HG03571 (cell line): ENCODE data around the gene OR5K2.

Source experiments
- ATAC-seq: cut with Tn5 transposase; IDR thresholded peaks from one replicate; pipeline ENCODE4 v1.9.1; 2021; ENCODE audit not compliant: unreplicated experiment

OR5K2 gene

GRCh38 chr3:98497381-98497780 is at the start of gene OR5K2:
Gene OR5K2 (plus strand): TSS chr3:98497681. CDS start chr3:98497681, 0 bp downstream.
- ATAC-seq, result no peak

GRCh38 chr3:98449606-98450193 is 47.8 kb upstream of the OR5K2 start:
- ATAC-seq, result no peak

GRCh38 chr3:98450372-98450771 is 47.1 kb upstream of the OR5K2 start:
- no peak for ATAC-seq

- ATAC-seq, result no peak
Measured at GRCh38 chr3:98453827-98454226, 43.7 kb upstream of the OR5K2 start.

GRCh38 chr3:98454929-98455328 is 42.6 kb upstream of the OR5K2 start:
- no peak for ATAC-seq

- ATAC-seq, result no peak
Measured at GRCh38 chr3:98457543-98457942, 39.9 kb upstream of the OR5K2 start.

- no peak for ATAC-seq
Measured at GRCh38 chr3:98460220-98460619, 37.3 kb upstream of the OR5K2 start.

GRCh38 chr3:98462901-98463300 is 34.6 kb upstream of the OR5K2 start, which contains the start of gene OR5K1:
Gene OR5K1 (plus strand): TSS chr3:98463201. CDS start chr3:98469577, 6,376 bp downstream.
- no peak for ATAC-seq

GRCh38 chr3:98482717-98483482 is 14.6 kb upstream of the OR5K2 start:
- no peak for ATAC-seq

- ATAC-seq, result no peak
Measured at GRCh38 chr3:98483626-98484025, 13.9 kb upstream of the OR5K2 start.

GRCh38 chr3:98500019-98500418 is 2.5 kb downstream of the OR5K2 start:
- no peak for ATAC-seq

GRCh38 chr3:98501270-98501669 is 3.8 kb downstream of the OR5K2 start:
- ATAC-seq, result no peak

- no peak for ATAC-seq
Measured at GRCh38 chr3:98501863-98502576, 4.5 kb downstream of the OR5K2 start.

- ATAC-seq, result no peak
Measured at GRCh38 chr3:98504539-98504938, 7.1 kb downstream of the OR5K2 start.

- ATAC-seq, result no peak
Measured at GRCh38 chr3:98508582-98508981, 11.1 kb downstream of the OR5K2 start.

- ATAC-seq, result no peak
Measured at GRCh38 chr3:98512576-98512975, 15.1 kb downstream of the OR5K2 start.

- ATAC-seq, result no peak
Measured at GRCh38 chr3:98513091-98513511, 15.6 kb downstream of the OR5K2 start.

GRCh38 chr3:98513736-98514135 is 16.3 kb downstream of the OR5K2 start:
- ATAC-seq, result no peak

- no peak for ATAC-seq
Measured at GRCh38 chr3:98514948-98515347, 17.5 kb downstream of the OR5K2 start.

- ATAC-seq, result no peak
Measured at GRCh38 chr3:98518816-98519215, 21.3 kb downstream of the OR5K2 start.

- ATAC-seq, result no peak
Measured at GRCh38 chr3:98519351-98519750, 21.9 kb downstream of the OR5K2 start.
